A673 (cell line): ENCODE results near the gene NUDT21.

Experiments used
- EZH2 ChIP-seq: fragments of 200-600 bp; sonication (generic); IDR thresholded peaks from 2 replicates; pipeline ENCODE4 v1.6.1; 2017; ENCODE audit warnings: borderline replicate concordance, low read depth, mild to moderate bottlenecking, mixed read lengths, antibody characterized with exemption, low read length; ENCODE audit not compliant: poor library complexity, severe bottlenecking
- TF ChIP-seq, protein P1 (sequence below): fragments of 300-800, 200-600 bp; sonication (generic); conservative IDR thresholded peaks from 2 replicates; pipeline ENCODE4 v1.5.1; 2017; ENCODE audit warnings: low read depth, mild to moderate bottlenecking, antibody characterized with exemption, low read length, moderate library complexity, mixed read lengths

DNA sequence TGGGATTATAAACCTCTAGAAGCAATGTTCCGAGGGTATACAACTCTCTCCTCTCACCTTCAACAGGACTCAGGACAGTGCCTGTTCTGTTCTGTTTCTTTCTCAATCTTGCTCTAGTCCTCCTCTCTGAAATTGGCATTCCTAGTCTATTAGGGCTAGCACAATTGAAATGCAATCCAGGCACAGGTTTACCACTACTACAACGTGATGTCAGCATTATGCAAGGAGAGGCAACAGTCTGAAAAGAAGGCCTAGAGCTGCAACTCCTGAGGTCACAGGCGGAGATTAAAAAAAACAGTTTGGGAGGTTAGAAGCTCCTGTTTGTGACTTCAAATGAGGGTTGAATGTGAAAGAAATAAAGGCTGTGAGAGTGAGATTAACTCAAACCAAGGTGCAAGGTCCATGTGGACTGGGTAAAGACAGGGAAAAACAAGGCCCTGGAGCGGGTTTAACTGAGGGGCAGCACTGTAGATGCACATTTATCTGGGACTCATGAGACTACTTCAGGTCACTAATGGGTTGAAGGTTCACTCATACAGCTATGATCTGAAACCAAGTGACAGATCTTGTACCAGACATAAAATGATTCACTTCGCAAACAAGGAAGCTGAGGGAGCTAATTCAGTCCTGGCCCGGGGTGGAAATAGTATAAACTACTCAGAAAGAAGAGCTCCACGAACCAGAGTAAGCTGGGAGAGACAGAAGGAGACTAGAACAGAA is 42.6 kb downstream of the NUDT21 start:
- TF ChIP-seq, protein P1, sequence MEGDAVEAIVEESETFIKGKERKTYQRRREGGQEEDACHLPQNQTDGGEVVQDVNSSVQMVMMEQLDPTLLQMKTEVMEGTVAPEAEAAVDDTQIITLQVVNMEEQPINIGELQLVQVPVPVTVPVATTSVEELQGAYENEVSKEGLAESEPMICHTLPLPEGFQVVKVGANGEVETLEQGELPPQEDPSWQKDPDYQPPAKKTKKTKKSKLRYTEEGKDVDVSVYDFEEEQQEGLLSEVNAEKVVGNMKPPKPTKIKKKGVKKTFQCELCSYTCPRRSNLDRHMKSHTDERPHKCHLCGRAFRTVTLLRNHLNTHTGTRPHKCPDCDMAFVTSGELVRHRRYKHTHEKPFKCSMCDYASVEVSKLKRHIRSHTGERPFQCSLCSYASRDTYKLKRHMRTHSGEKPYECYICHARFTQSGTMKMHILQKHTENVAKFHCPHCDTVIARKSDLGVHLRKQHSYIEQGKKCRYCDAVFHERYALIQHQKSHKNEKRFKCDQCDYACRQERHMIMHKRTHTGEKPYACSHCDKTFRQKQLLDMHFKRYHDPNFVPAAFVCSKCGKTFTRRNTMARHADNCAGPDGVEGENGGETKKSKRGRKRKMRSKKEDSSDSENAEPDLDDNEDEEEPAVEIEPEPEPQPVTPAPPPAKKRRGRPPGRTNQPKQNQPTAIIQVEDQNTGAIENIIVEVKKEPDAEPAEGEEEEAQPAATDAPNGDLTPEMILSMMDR = no peak
- TF ChIP-seq EZH2 = no peak
